Fibroblast of the aortic adventitia (primary cell): ENCODE results near the gene NEK9. TPM values are rescaled to one million over a fixed set of nuclear protein-coding genes. Genes with fewer than 3 reads are reported as not detected.

Experiments
- DNase-seq: peaks from one replicate; pipeline ENCODE4 v3.0.0-alpha.2; 2010; ENCODE audit warnings: low read depth
- H3K4me3 ChIP-seq: 2 replicates; pipeline ENCODE4 v1.5.1; 2011; ENCODE audit warnings: low read depth, mild to moderate bottlenecking, control low read depth, low read length, moderate library complexity
- CTCF ChIP-seq: IDR thresholded peaks from 2 replicates; pipeline ENCODE4 v1.5.1; 2011; ENCODE audit warnings: mild to moderate bottlenecking, low read length, control low read depth, inconsistent platforms; ENCODE audit not compliant: insufficient read depth
- total RNA-seq: library from RNA; depleted of rRNA; stranded (reverse); fragments of >200 nt; gene quantifications from 2 replicates; pipeline ENCODE4 v1.2.3, GENCODE V29; 2012; ENCODE audit warnings: low replicate concordance

Gene NEK9
- total RNA-seq, 1 donor, result 51.3 TPM

- TF ChIP-seq CTCF, result no peak
- H3K4me3 ChIP-seq, result no peak overlapping the region
- DNase-seq, result no peak
Observed at GRCh38 chr14:75167325-75167724, 40.5 kb upstream of the NEK9 start.

GRCh38 chr14:75165586-75166391, 38.9 kb upstream of the NEK9 start:
- H3K4me3 ChIP-seq, result no peak overlapping the region
- no peak for TF ChIP-seq CTCF
- DNase-seq, result no peak

GRCh38 chr14:75164809-75165208, 38.0 kb upstream of the NEK9 start:
- H3K4me3 ChIP-seq, result no peak overlapping the region
- TF ChIP-seq CTCF, result no peak
- DNase-seq, result no peak

GRCh38 chr14:75163677-75164076, 36.8 kb upstream of the NEK9 start:
- DNase-seq, result no peak
- TF ChIP-seq CTCF, result no peak
- H3K4me3 ChIP-seq, result no peak overlapping the region

- no peak for DNase-seq
- no peak overlapping the region for H3K4me3 ChIP-seq
- TF ChIP-seq CTCF, result no peak
Observed at GRCh38 chr14:75162631-75163030, 35.8 kb upstream of the NEK9 start.

GRCh38 chr14:75158843-75159614, 32.2 kb upstream of the NEK9 start:
- H3K4me3 ChIP-seq, result no peak overlapping the region
- no peak for TF ChIP-seq CTCF
- DNase-seq, result no peak
